HEK293 (cell line): ENCODE data around the gene REX1BD.
A peak's percentile ranks its signal among the peaks of the same experiment; 100 is the strongest.

Experiments
- CTCF ChIA-PET: fragments of 350-600 bp; formaldehyde crosslinking; extraction: SDS; loops from one replicate; lab custom pipeline; 2021; ENCODE audit warnings: antibody characterized with exemption; lab: Yijun Ruan, JAX
- POLR2A ChIA-PET: fragments of 300-600 bp; formaldehyde crosslinking; extraction: SDS; loops from one replicate; lab custom pipeline; 2020; ENCODE audit warnings: antibody characterized with exemption, inconsistent platforms; lab: Yijun Ruan, JAX
- H3K27ac ChIP-seq: fragments of 200-500 bp; sonication (Bioruptor generic); 2 replicates; pipeline ENCODE4 v1.5.1; 2014; ENCODE audit warnings: low read depth, low read length, control low read depth, inconsistent platforms; ENCODE audit errors: extremely low read depth
- H3K36me3 ChIP-seq, 2 experiments: fragments of 200-500 bp in 1 of 2; sonication (Bioruptor generic) in 1 of 2; 1 replicate in 1 of 2; 2 replicates in 1 of 2; pipeline ENCODE4 v1.5.1; 2014 to 2017; ENCODE audit warnings: inconsistent platforms in 2 of 2, low read length in 2 of 2; ENCODE audit not compliant: control insufficient read depth in 2 of 2, insufficient read depth in 1 of 2
- H3K4me1 ChIP-seq: fragments of 200-500 bp; sonication (Bioruptor generic); 2 replicates; pipeline ENCODE4 v1.5.1; 2014; ENCODE audit warnings: mild to moderate bottlenecking, low read length, inconsistent platforms; ENCODE audit not compliant: control insufficient read depth, insufficient read depth
- H3K4me3 ChIP-seq: 2 replicates; pipeline ENCODE4 v1.5.1; 2011; ENCODE audit warnings: low read depth, mild to moderate bottlenecking, control low read depth, low read length, moderate library complexity
- H3K9me3 ChIP-seq: fragments of 200-500 bp; sonication (Bioruptor generic); 2 replicates; pipeline ENCODE4 v1.5.1; 2014; ENCODE audit warnings: low read depth, low read length, inconsistent platforms; ENCODE audit not compliant: control insufficient read depth, insufficient read depth
- GLIS1 ChIP-seq: fragments of 450-650 bp; formaldehyde crosslinking; IDR thresholded peaks from 2 replicates; pipeline ENCODE4 v1.5.1; 2016; ENCODE audit warnings: missing biosample characterization, missing genetic modification characterization
- GLIS2 ChIP-seq: fragments of 450-650 bp; formaldehyde crosslinking; IDR thresholded peaks from 2 replicates; pipeline ENCODE4 v1.5.1; 2016; ENCODE audit warnings: missing biosample characterization, missing genetic modification characterization
- IKZF3 ChIP-seq: fragments of 450-650 bp; IDR thresholded peaks from 2 replicates; pipeline ENCODE4 v1.5.0; 2018; ENCODE audit warnings: missing biosample characterization, mild to moderate bottlenecking, missing genetic modification characterization, moderate library complexity
- KLF10 ChIP-seq: fragments of 450-650 bp; IDR thresholded peaks from 2 replicates; pipeline ENCODE4 v1.5.1; 2018; ENCODE audit warnings: missing biosample characterization, mild to moderate bottlenecking, missing genetic modification characterization
- SCRT1 ChIP-seq: fragments of 450-650 bp; formaldehyde crosslinking; IDR thresholded peaks from 2 replicates; pipeline ENCODE4 v1.5.1; 2016; ENCODE audit warnings: missing biosample characterization, missing genetic modification characterization, borderline replicate concordance
- SP3 ChIP-seq: fragments of 450-650 bp; formaldehyde crosslinking; IDR thresholded peaks from 2 replicates; pipeline ENCODE4 v1.5.1; 2016; ENCODE audit warnings: missing biosample characterization, missing genetic modification characterization
- YY1 ChIP-seq: fragments of 450-650 bp; formaldehyde crosslinking; IDR thresholded peaks from 2 replicates; pipeline ENCODE4 v1.5.1; 2018; ENCODE audit warnings: missing biosample characterization, missing genetic modification characterization
- ZNF2 ChIP-seq: fragments of 450-650 bp; formaldehyde crosslinking; IDR thresholded peaks from 2 replicates; pipeline ENCODE4 v1.5.1; 2016; ENCODE audit warnings: missing biosample characterization, missing genetic modification characterization
- ZNF350 ChIP-seq: fragments of 450-650 bp; formaldehyde crosslinking; IDR thresholded peaks from 2 replicates; pipeline ENCODE4 v1.5.0; 2017; ENCODE audit warnings: missing biosample characterization, mild to moderate bottlenecking, missing genetic modification characterization
- ZNF366 ChIP-seq: fragments of 450-650 bp; formaldehyde crosslinking; conservative IDR thresholded peaks from 2 replicates; pipeline ENCODE4 v1.5.1; 2016; ENCODE audit warnings: missing biosample characterization, missing genetic modification characterization
- ZNF548 ChIP-seq: fragments of 450-650 bp; formaldehyde crosslinking; IDR thresholded peaks from 2 replicates; pipeline ENCODE4 v1.5.1; 2016; ENCODE audit warnings: missing biosample characterization, missing genetic modification characterization
- ZNF626 ChIP-seq: fragments of 450-650 bp; sonication (Bioruptor Pico); formaldehyde crosslinking; IDR thresholded peaks from 2 replicates; pipeline ENCODE4 v1.5.1; 2018; ENCODE audit warnings: missing biosample characterization, missing genetic modification characterization, inconsistent platforms
- ZNF701 ChIP-seq: fragments of 450-650 bp; formaldehyde crosslinking; IDR thresholded peaks from 2 replicates; pipeline ENCODE4 v1.5.1; 2016; ENCODE audit warnings: missing biosample characterization, missing genetic modification characterization
- ZNF747 ChIP-seq: fragments of 450-650 bp; formaldehyde crosslinking; IDR thresholded peaks from 2 replicates; pipeline ENCODE4 v1.5.1; 2016; ENCODE audit warnings: missing biosample characterization, missing genetic modification characterization
- ZNF843 ChIP-seq: fragments of 450-650 bp; formaldehyde crosslinking; IDR thresholded peaks from 2 replicates; pipeline ENCODE4 v1.5.1; 2016; ENCODE audit warnings: missing biosample characterization, missing genetic modification characterization
- ZSCAN30 ChIP-seq: fragments of 450-650 bp; IDR thresholded peaks from 2 replicates; pipeline ENCODE4 v1.5.1; 2018; ENCODE audit warnings: missing biosample characterization, mild to moderate bottlenecking, missing genetic modification characterization, moderate library complexity
- ZXDB ChIP-seq: fragments of 450-650 bp; formaldehyde crosslinking; IDR thresholded peaks from 2 replicates; pipeline ENCODE4 v1.5.1; 2016; ENCODE audit warnings: missing biosample characterization, missing genetic modification characterization
- TF ChIP-seq, protein P1 (sequence below): fragments of 450-650 bp; formaldehyde crosslinking; IDR thresholded peaks from 2 replicates; pipeline ENCODE4 v1.5.1; 2017; ENCODE audit warnings: missing biosample characterization, missing genetic modification characterization
- TF ChIP-seq, protein P2 (sequence below): fragments of 450-650 bp; formaldehyde crosslinking; optimal IDR thresholded peaks from 2 replicates; pipeline ENCODE3; 2016; ENCODE audit warnings: missing biosample characterization, mild to moderate bottlenecking, missing genetic modification characterization
- TF ChIP-seq, protein P3 (sequence below): fragments of 450-650 bp; formaldehyde crosslinking; IDR thresholded peaks from 2 replicates; pipeline ENCODE4 v1.5.1; 2016; ENCODE audit warnings: missing biosample characterization, missing genetic modification characterization
- TF ChIP-seq, protein P4 (sequence below): fragments of 450-650 bp; formaldehyde crosslinking; IDR thresholded peaks from 2 replicates; pipeline ENCODE4 v1.5.1; 2016; ENCODE audit warnings: missing biosample characterization, missing genetic modification characterization
- TF ChIP-seq, protein P5 (sequence below): fragments of 450-650 bp; formaldehyde crosslinking; IDR thresholded peaks from 2 replicates; pipeline ENCODE4 v1.5.1; 2017; ENCODE audit warnings: missing biosample characterization, missing genetic modification characterization
- TF ChIP-seq, protein P6 (sequence below): fragments of 450-650 bp; formaldehyde crosslinking; IDR thresholded peaks from 2 replicates; pipeline ENCODE4 v1.5.1; 2016; ENCODE audit warnings: missing biosample characterization, missing genetic modification characterization

Gene REX1BD

DNA sequence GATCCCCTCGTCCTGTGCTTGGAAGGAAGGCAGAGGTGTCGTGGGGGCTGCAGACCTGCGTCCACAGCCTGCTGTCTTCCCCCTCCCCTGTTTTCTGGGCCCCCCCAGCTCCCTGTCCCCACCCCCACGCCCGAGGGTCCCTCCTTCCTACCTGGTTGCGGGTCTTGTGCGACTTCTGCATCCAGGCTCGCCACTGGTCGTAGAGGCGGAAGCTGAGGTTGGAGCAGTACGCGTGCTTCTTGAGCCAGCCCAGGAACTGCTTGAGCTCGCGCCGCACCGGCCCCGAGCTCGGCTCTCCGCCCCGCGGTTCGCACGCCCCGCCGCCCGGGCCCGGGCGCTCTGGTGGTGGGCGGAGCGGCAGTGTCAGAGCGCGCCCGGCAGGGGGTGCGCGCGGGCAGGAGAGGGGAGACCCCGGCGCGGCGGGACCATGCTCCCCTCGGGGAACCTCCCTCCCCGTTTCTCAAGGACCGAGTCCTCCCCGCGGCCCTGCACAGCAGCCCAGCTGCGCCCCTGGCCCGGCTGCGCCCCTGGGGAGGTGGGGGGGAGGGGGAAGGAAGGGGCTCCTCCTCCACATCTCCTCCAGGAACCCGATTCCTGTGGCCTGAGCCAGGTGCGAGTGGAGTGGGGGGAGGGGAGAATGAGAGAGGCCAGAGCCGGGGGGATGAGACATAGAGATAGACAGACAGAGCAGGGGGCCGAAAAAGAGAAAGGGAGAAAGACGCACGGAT is 5.7 kb downstream of the REX1BD start (continued):
- TF ChIP-seq, protein P1, sequence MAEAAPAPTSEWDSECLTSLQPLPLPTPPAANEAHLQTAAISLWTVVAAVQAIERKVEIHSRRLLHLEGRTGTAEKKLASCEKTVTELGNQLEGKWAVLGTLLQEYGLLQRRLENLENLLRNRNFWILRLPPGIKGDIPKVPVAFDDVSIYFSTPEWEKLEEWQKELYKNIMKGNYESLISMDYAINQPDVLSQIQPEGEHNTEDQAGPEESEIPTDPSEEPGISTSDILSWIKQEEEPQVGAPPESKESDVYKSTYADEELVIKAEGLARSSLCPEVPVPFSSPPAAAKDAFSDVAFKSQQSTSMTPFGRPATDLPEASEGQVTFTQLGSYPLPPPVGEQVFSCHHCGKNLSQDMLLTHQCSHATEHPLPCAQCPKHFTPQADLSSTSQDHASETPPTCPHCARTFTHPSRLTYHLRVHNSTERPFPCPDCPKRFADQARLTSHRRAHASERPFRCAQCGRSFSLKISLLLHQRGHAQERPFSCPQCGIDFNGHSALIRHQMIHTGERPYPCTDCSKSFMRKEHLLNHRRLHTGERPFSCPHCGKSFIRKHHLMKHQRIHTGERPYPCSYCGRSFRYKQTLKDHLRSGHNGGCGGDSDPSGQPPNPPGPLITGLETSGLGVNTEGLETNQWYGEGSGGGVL: peak; percentile 96
- peak; percentile 42; the same call in 1 of the 2 replicates for TF ChIP-seq IKZF3 (tag by site-specific recombination)
- TF ChIP-seq ZNF747 (tag by site-specific recombination): no peak
- TF ChIP-seq YY1: no peak; the same call in 1 of the 2 replicates
- no peak for TF ChIP-seq ZNF350 (tag by site-specific recombination)
- peak; percentile 21; the same call in 1 of the 2 replicates for TF ChIP-seq ZNF701 (tag by site-specific recombination)
- peak; percentile 38; the same call in 1 of the 2 replicates for TF ChIP-seq ZXDB (tag by site-specific recombination)
- 0 out of 2 replicates have a peak, but pooled peaks have one; percentile 66 for TF ChIP-seq KLF10 (tag by site-specific recombination)
- TF ChIP-seq ZSCAN30 (tag by site-specific recombination): peak; percentile 70; the same call in 1 of the 2 replicates
- peak; percentile 47 for TF ChIP-seq SP3 (tag by site-specific recombination)
- 0 out of 2 replicates have a peak, but pooled peaks have one; percentile 27 for TF ChIP-seq ZNF2 (tag by site-specific recombination)
- TF ChIP-seq, protein P2, sequence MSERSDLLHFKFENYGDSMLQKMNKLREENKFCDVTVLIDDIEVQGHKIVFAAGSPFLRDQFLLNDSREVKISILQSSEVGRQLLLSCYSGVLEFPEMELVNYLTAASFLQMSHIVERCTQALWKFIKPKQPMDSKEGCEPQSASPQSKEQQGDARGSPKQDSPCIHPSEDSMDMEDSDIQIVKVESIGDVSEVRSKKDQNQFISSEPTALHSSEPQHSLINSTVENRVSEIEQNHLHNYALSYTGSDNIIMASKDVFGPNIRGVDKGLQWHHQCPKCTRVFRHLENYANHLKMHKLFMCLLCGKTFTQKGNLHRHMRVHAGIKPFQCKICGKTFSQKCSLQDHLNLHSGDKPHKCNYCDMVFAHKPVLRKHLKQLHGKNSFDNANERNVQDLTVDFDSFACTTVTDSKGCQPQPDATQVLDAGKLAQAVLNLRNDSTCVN (tag by site-specific recombination): peak; percentile 61
- TF ChIP-seq, protein P3, sequence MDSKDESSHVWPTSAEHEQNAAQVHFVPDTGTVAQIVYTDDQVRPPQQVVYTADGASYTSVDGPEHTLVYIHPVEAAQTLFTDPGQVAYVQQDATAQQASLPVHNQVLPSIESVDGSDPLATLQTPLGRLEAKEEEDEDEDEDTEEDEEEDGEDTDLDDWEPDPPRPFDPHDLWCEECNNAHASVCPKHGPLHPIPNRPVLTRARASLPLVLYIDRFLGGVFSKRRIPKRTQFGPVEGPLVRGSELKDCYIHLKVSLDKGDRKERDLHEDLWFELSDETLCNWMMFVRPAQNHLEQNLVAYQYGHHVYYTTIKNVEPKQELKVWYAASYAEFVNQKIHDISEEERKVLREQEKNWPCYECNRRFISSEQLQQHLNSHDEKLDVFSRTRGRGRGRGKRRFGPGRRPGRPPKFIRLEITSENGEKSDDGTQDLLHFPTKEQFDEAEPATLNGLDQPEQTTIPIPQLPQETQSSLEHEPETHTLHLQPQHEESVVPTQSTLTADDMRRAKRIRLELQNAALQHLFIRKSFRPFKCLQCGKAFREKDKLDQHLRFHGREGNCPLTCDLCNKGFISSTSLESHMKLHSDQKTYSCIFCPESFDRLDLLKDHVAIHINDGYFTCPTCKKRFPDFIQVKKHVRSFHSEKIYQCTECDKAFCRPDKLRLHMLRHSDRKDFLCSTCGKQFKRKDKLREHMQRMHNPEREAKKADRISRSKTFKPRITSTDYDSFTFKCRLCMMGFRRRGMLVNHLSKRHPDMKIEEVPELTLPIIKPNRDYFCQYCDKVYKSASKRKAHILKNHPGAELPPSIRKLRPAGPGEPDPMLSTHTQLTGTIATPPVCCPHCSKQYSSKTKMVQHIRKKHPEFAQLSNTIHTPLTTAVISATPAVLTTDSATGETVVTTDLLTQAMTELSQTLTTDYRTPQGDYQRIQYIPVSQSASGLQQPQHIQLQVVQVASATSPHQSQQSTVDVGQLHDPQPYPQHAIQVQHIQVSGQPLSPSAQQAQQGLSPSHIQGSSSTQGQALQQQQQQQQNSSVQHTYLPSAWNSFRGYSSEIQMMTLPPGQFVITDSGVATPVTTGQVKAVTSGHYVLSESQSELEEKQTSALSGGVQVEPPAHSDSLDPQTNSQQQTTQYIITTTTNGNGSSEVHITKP (tag by site-specific recombination): 0 out of 2 replicates have a peak, but pooled peaks have one; percentile 28
- TF ChIP-seq ZNF626 (tag by site-specific recombination): no peak
- TF ChIP-seq, protein P4, sequence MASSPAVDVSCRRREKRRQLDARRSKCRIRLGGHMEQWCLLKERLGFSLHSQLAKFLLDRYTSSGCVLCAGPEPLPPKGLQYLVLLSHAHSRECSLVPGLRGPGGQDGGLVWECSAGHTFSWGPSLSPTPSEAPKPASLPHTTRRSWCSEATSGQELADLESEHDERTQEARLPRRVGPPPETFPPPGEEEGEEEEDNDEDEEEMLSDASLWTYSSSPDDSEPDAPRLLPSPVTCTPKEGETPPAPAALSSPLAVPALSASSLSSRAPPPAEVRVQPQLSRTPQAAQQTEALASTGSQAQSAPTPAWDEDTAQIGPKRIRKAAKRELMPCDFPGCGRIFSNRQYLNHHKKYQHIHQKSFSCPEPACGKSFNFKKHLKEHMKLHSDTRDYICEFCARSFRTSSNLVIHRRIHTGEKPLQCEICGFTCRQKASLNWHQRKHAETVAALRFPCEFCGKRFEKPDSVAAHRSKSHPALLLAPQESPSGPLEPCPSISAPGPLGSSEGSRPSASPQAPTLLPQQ (tag by site-specific recombination): 0 out of 2 replicates have a peak, but pooled peaks have one; percentile 53

DNA sequence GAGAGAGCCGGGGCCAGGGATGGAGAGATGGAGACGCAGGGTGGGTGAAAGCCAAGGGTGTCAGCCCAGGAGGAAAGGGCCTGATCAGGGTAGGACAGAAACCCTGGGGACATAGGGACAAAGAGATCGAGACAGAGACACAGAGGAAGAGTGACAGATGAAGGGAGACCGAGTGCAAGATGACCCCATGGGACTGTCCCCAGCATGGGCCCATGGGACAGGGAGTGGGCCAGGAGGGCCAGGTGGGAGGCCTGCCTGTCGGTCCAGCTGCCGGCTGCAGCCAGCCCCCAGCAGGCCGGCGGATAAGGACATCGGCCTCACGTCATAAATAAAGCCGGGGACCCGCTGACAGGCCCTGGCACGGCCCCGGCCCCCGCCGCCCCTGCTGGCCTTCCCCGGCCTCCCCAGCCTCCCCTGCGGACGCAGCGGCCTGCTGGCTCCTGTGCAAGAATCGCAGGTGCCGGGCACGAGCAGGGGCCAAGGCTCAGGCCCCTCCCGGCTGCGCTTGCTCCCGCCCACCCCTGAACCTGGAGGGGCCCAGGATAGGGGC is 6.3 kb downstream of the REX1BD start:
- Histone ChIP-seq H3K27ac (no peak overlapping the region), H3K4me1 (no peaks in the 10 kb centered on the region), H3K36me3 (peaks cover 0 to 6% of the 10 kb centered on the region in 2 experiments; a peak in 1 of 3 replicates), H3K9me3 (no peaks in the 10 kb centered on the region), H3K4me3 (no peak overlapping the region; the same call in 1 of the 2 replicates)
- CTCF ChIA-PET: interaction anchor here (0.6 to 3.1 kb wide), 8 partner anchors 9 to 261 kb away, joined by 3 to 19 read pairs (median 4); no protein-coding TSS in a partner anchor
- POLR2A ChIA-PET: interaction anchor here (0.7 to 2.9 kb wide), 3 partner anchors 23 to 167 kb away, joined by 3 to 11 read pairs (median 6); partner anchors contain the start of gene UBA52
- TF ChIP-seq ZNF548 (tag by site-specific recombination) (0 out of 2 replicates have a peak, but pooled peaks have one; percentile 13), ZNF843 (tag by site-specific recombination) (peak; percentile 29; the same call in 1 of the 2 replicates), GLIS1 (0 out of 2 replicates have a peak, but pooled peaks have one; percentile 49), ZNF701 (tag by site-specific recombination) (0 out of 2 replicates have a peak, but pooled peaks have one; percentile 7), SCRT1 (no peak), ZNF366 (tag by site-specific recombination) (peak; percentile 90; the same call in 1 of the 2 replicates), GLIS2 (tag by site-specific recombination) (0 out of 2 replicates have a peak, but pooled peaks have one; percentile 33)
- TF ChIP-seq, protein P5, sequence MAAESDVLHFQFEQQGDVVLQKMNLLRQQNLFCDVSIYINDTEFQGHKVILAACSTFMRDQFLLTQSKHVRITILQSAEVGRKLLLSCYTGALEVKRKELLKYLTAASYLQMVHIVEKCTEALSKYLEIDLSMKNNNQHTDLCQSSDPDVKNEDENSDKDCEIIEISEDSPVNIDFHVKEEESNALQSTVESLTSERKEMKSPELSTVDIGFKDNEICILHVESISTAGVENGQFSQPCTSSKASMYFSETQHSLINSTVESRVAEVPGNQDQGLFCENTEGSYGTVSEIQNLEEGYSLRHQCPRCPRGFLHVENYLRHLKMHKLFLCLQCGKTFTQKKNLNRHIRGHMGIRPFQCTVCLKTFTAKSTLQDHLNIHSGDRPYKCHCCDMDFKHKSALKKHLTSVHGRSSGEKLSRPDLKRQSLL (tag by site-specific recombination): peak; percentile 3; the same call in 1 of the 2 replicates
- TF ChIP-seq, protein P6, sequence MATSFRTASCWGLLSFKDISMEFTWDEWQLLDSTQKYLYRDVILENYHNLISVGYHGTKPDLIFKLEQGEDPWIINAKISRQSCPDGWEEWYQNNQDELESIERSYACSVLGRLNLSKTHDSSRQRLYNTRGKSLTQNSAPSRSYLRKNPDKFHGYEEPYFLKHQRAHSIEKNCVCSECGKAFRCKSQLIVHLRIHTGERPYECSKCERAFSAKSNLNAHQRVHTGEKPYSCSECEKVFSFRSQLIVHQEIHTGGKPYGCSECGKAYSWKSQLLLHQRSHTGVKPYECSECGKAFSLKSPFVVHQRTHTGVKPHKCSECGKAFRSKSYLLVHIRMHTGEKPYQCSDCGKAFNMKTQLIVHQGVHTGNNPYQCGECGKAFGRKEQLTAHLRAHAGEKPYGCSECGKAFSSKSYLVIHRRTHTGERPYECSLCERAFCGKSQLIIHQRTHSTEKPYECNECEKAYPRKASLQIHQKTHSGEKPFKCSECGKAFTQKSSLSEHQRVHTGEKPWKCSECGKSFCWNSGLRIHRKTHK (tag by site-specific recombination): no peak
